ENCODE data around the gene STPG2.
"Not testable (repeated sequence)": the region's sequence is repeated elsewhere in the genome, so short reads cannot be mapped to it uniquely, and the experiment has no call there.

STPG2 gene

GRCh38 chr4:97942137-97942536 is 201.1 kb downstream of the STPG2 start:
- DNase-seq, result no peak

DNA sequence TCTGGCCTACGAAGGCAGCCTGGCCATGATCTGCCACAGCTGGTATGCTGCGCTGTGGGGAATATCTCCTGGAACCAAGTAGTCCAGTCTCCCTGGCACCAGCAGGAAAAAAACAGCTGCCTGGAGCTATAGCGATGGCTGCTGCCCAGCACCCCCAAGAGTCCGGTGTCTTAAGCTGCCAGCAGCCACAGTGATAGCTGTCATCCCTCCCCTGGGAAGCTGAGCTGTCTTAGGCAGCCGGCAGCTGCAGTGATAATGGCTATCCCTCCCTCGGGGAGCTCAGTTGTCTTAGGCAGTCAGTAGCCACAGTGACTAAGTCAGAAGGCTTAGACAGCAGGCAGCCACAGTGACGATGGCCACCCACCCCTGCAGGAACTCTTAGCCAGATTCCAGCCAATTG is 205.1 kb downstream of the STPG2 start:
- DNase-seq, result no peak

DNA sequence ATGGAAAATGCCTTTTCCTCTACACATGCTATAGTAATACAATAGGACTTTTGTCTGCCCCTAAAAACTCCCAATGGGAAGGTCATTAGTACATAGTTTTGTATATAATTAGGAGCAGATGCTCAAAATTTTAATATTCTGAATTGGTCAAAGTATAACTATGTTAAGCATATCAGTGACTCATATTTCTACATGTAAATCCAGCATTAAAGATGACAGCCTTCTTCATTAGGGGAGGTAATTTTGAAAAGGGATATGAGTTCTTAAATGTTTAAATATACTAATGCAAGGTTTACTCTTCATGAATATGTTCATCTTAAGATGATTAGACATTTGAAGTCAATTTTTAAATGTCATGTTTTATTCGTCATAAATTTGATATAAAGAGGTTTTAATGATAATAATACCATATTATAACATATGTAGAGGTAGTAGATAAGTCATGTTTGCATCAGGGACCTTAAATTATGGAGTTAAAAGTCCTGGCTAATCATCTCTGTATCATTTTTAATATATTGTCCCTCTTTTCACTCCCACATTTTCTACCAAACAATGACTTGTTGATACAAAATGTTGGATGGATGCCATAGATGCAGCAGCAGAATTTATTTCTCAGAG is 218.8 kb downstream of the STPG2 start:
- DNase-seq, result no peak

GRCh38 chr4:97923096-97923495 is 220.2 kb downstream of the STPG2 start:
- DNase-seq, result no peak

- DNase-seq, result no peak
These were observed 226.2 kb downstream of the STPG2 start for GRCh38 chr4:97917115-97917514.

DNA sequence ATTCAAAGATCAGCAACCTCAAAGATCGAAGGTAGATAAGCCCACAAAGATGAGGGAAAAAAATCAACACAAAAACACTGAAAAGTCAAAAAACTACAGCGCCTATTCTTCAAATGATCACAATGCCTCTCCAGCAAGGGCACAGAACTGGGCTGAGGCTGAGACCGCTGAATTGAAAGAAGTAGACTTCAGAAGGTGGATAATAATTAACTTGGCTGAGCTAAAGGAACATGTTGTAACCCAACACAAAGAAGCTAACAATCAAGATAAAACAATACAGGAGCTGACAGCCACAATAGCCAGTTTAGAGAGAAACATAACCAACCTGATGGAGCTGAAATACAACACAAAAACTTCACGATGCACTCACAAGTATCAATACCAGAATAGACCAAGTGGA is 231.1 kb downstream of the STPG2 start:
- DNase-seq, result no peak

GRCh38 chr4:97911236-97911906 is 231.9 kb downstream of the STPG2 start:
- no peak for DNase-seq

GRCh38 chr4:97910005-97910404 is 233.3 kb downstream of the STPG2 start:
- DNase-seq, result no peak

GRCh38 chr4:97903436-97904189 is 239.7 kb downstream of the STPG2 start:
- not testable (repeated sequence) for DNase-seq

GRCh38 chr4:97900229-97900628 is 243.0 kb downstream of the STPG2 start:
- DNase-seq, result no peak

- no peak for DNase-seq
These were observed 250.5 kb downstream of the STPG2 start for GRCh38 chr4:97892592-97893266.

DNA sequence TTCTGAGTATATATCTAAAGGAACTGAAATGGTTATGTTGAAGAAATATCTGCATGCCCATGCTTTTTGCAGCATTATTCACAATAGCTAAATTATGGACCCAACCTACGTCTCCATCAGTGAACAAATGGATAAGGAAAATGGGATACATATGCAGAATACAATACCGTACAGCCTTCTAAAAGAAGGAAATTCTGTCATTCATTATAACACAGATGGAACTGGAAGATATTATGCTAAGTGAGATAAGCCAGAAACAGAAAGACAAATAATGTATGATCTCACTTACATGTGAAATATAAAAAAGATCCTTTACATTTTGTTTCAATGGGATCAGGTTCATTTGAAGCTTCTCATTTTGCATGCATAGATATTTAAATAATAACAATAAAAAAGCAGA is 263.3 kb downstream of the STPG2 start:
- no peak for DNase-seq

GRCh38 chr4:97868097-97868496 is 275.2 kb downstream of the STPG2 start:
- no peak for DNase-seq

GRCh38 chr4:97867557-97868091 is 275.7 kb downstream of the STPG2 start:
- no peak for DNase-seq

- no peak for DNase-seq
These were observed 276.3 kb downstream of the STPG2 start for GRCh38 chr4:97866821-97867556.

GRCh38 chr4:97851115-97851514 is 292.2 kb downstream of the STPG2 start:
- DNase-seq, result no peak

- no peak for DNase-seq
These were observed 297.5 kb downstream of the STPG2 start for GRCh38 chr4:97845758-97846157.

DNA sequence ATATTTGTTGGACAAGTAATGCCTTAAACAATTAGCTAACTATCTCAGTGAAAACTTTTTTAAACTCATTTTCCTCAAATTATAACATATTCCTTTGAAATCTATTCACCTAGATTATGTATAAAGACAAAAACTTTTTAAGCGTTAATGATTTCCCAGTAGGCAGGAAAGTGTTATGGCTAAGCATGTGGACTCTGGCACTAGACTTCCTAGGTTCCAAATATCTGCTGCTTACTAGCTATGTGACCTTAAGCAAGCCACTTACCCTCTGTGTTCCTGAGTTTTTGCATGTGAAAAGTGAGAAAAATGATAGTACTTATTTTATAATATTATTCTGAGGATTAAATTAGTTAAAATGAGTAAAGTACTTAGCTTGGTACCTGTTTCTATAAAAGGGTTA is 301.8 kb downstream of the STPG2 start:
- no peak for DNase-seq

DNA sequence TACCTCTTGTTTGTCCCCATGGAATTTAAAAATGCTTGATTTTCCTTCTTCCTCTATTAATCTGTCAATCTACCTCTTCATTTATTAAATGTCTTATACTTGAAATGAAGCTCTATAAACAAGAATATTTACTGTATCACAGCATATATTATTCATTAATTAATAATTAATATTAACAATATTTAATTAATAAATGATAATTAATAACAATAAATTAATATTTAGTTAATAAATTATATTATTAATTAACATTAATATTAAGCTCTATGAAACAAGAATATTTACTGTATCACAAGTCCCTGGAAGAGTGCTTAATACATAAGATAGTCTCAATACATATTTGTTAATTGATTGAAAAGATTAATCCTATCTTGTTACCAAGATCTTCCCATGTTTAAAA is 306.6 kb downstream of the STPG2 start:
- no peak for DNase-seq

DNA sequence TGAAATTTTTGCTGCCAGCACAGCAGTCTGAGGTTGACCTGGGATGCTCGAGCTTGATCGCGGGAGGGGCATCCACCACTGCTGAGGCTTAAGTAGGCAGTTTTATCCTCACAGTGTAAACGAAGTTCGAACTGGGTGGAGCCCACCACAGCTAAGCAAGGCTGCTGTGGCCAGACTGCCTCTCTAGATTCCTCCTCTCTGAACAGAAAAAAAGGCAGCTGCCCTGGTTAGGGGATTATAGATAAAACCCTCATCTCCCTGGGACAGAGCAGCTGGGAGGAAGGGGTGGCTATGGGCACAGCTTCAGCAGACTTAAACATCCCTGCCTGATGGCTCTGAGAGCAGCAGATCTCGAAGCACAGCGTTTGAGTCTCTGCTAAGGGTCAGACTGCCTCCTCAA is 314.6 kb downstream of the STPG2 start:
- no peak for DNase-seq

GRCh38 chr4:97819294-97819693 is 324.0 kb downstream of the STPG2 start:
- no peak for DNase-seq

GRCh38 chr4:97812768-97813167 is 330.5 kb downstream of the STPG2 start:
- DNase-seq, result no peak
